ENCODE measurements around the gene AFDN. TPM values are rescaled to one million over a fixed set of nuclear protein-coding genes. Genes with fewer than 3 reads are reported as not detected.
"Not testable (repeated sequence)": the region's sequence is repeated elsewhere in the genome, so short reads cannot be mapped to it uniquely, and the experiment has no call there.

AFDN gene
- total RNA-seq, 1 donor: 13.1 TPM

DNA sequence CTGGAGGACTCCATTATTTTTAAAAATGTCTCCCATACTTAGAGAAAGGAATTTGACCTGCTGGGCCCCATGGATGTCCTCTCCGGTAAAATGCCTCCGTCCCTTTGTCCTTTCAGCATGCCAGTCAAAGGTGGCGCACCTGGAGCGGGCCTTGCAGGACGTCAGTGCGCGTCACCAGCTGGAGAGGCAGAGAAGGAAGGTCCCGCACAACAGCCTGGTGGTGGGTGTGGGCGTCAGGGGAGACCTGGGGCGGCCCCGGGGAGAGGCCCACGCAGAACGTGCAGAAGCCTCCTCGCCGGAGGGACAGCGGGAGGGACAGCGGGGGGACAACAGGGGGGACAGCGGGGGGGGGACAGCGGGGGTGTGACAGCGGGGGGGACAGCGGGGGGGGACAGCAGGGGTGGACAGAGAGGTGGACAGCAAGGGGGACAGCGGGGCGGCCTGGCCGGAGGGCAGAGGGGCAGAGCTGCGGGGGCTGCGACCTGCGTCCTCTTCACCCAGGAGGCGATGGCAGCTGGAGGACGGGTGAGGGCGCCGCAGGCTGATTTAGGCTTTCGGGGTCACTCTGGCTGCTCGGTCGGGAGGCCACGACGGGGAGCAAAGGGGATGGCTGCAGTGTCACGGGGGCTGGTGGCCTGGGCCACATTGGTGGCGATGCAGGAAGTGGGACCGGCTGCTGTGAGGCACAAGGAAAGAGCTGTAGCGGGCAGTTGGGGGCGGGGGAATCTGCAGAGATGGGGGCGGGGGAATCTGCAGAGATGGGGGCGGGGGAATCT, 169.9 kb downstream of the AFDN start:
- Histone ChIP-seq H3K4me1 (ENCODE audit: insufficient read depth, low read length) (no peaks in the 10 kb centered on the region), H3K9me3 (ENCODE audit: low read depth, low read length) (no peaks in the 10 kb centered on the region), H3K4me3 (ENCODE audit: low read length) (no peak overlapping the region), H3K27me3 (ENCODE audit: insufficient read depth, low read length) (no peaks in the 10 kb centered on the region)

GRCh38 chr6:167997642-167998041, 170.9 kb downstream of the AFDN start, which contains the start of gene KIF25:
TSS of gene KIF25 (plus strand) at chr6:167997671. CDS start at chr6:168029586, 31,915 bp downstream.
- Histone ChIP-seq H3K9me3 (ENCODE audit: low read depth, low read length) (no peaks in the 10 kb centered on the region), H3K4me1 (ENCODE audit: insufficient read depth, low read length) (no peaks in the 10 kb centered on the region), H3K27me3 (ENCODE audit: insufficient read depth, low read length) (no peaks in the 10 kb centered on the region), H3K4me3 (ENCODE audit: low read length) (no peak within 1 kb of the TSS)

DNA sequence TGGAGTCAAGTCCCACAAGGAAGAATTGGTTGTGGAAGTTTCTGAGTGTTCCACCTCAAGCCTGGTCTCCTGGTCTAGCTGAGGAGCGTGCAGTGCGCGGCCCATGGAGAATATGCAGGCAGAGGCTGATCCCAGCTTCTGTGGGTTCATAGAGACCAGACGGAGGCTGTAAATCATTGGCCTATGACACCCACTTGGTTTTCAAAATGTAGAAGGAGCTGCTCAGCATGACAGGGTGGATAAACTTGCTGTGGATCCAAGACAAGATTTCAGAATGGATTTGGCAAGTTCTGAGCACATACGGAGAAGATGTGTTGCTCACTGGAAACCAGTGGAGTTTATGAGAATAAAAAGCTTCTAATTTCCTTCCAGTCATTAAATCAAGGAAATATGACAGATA, 171.5 kb downstream of the AFDN start:
- Histone ChIP-seq H3K4me1 (ENCODE audit: insufficient read depth, low read length) (no peaks in the 10 kb centered on the region), H3K27me3 (ENCODE audit: insufficient read depth, low read length) (no peaks in the 10 kb centered on the region), H3K9me3 (ENCODE audit: low read depth, low read length) (no peaks in the 10 kb centered on the region), H3K4me3 (ENCODE audit: low read length) (no peak overlapping the region)

- Histone ChIP-seq H3K4me1 (ENCODE audit: insufficient read depth, low read length) (no peaks in the 10 kb centered on the region), H3K4me3 (ENCODE audit: low read length) (no peak overlapping the region), H3K9me3 (ENCODE audit: low read depth, low read length) (no peaks in the 10 kb centered on the region), H3K27me3 (ENCODE audit: insufficient read depth, low read length) (no peaks in the 10 kb centered on the region)
Observed at GRCh38 chr6:168000198-168001028, 173.7 kb downstream of the AFDN start.

GRCh38 chr6:168001029-168001332, 174.3 kb downstream of the AFDN start:
- H3K9me3 ChIP-seq (ENCODE audit: low read depth, low read length): no peaks in the 10 kb centered on the region
- H3K4me3 ChIP-seq (ENCODE audit: low read length): no peak overlapping the region
- no peaks in the 10 kb centered on the region for H3K27me3 ChIP-seq (ENCODE audit: insufficient read depth, low read length)
- no peaks in the 10 kb centered on the region for H3K4me1 ChIP-seq (ENCODE audit: insufficient read depth, low read length)

DNA sequence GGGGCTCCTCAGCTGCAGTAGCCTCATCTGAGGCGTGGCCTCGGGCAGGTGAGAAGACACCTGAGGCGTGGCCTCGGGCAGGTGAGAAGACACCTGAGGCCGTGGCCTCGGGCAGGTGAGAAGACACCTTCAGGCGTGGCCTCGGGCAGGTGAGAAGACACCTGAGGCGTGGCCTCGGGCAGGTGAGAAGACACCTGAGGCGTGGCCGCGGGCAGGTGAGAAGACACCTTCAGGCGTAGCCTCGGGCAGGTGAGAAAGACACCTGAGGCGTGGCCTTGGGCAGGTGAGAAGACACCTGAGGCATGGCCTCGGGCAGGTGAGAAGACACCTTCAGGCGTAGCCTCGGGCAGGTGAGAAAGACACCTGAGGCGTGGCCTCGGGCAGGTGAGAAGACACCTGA, 174.8 kb downstream of the AFDN start:
- not testable (repeated sequence) for H3K4me3 ChIP-seq (ENCODE audit: low read length); H3K4me1 ChIP-seq (ENCODE audit: insufficient read depth, low read length); H3K9me3 ChIP-seq (ENCODE audit: low read depth, low read length); H3K27me3 ChIP-seq (ENCODE audit: insufficient read depth, low read length)

- Histone ChIP-seq H3K4me1 (ENCODE audit: insufficient read depth, low read length) (no peaks in the 10 kb centered on the region), H3K4me3 (ENCODE audit: low read length) (no peak overlapping the region), H3K27me3 (ENCODE audit: insufficient read depth, low read length) (no peaks in the 10 kb centered on the region), H3K9me3 (ENCODE audit: low read depth, low read length) (no peaks in the 10 kb centered on the region)
Observed at GRCh38 chr6:168002804-168003203, 176.1 kb downstream of the AFDN start.

DNA sequence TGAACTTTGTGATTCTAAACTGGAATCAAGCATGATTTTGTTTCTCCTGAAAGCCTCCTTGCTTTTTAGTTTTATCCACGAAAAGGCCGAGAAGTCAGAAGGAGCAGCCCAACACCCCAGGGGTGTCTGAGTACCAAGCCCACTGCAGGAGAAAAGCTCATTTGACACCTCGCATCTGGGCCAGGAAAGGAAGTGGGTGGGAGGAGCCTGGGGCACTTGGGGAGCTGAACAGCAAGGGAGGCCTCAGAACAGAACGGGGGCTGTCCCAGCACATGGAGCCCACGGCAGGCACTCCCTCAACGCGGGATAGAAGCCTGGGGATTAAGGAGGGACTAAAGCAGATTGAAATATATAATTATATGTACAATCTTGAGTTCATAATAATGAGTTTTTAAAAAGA, 177.3 kb downstream of the AFDN start:
- no peaks in the 10 kb centered on the region for H3K9me3 ChIP-seq (ENCODE audit: low read depth, low read length)
- no peaks in the 10 kb centered on the region for H3K4me1 ChIP-seq (ENCODE audit: insufficient read depth, low read length)
- H3K4me3 ChIP-seq (ENCODE audit: low read length): no peak overlapping the region
- no peaks in the 10 kb centered on the region for H3K27me3 ChIP-seq (ENCODE audit: insufficient read depth, low read length)

DNA sequence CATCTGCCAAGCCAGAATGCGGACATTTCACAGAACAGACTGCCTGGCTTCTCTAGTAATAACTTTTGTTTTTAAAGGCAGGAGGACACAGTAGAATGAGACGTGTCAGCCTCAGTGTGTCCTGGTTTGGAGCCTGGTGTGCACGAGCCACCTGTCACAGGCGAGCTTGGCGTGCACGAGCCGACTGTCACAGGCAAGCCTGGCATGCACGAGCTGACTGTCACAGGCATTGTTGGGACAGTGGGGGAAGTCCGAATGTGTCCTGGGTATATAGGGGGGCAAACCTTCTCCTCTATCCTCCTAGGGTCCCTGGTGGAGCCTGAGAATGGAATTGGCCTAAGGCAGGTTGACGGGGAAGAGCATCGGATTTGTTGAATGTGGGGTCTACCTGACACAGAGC, 178.2 kb downstream of the AFDN start:
- Histone ChIP-seq H3K9me3 (ENCODE audit: low read depth, low read length) (no peaks in the 10 kb centered on the region), H3K4me1 (ENCODE audit: insufficient read depth, low read length) (no peaks in the 10 kb centered on the region), H3K27me3 (ENCODE audit: insufficient read depth, low read length) (no peaks in the 10 kb centered on the region), H3K4me3 (ENCODE audit: low read length) (no peak overlapping the region)

DNA sequence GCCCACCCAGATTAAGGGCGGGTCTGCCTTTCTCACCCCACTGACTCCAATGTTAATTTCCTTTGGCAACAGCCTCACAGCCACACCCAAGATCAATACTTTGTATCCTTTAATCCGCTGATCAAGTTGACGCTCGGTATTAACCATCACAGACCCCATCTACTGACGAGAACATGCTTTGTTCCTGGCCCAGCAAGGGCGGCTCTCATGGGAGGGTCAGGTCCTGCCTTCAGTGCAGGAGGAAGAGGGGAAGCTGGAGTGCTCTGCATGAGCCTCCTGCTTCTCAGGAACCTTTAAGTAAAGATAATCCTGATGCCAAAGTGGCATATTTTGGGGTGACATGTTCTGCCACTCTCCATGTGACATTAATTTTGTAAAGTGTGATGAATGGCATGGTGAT, 179.1 kb downstream of the AFDN start:
- Histone ChIP-seq H3K4me3 (ENCODE audit: low read length) (no peak overlapping the region), H3K9me3 (ENCODE audit: low read depth, low read length) (peaks cover 4% of the 10 kb centered on the region), H3K4me1 (ENCODE audit: insufficient read depth, low read length) (no peaks in the 10 kb centered on the region), H3K27me3 (ENCODE audit: insufficient read depth, low read length) (no peaks in the 10 kb centered on the region)

- H3K4me1 ChIP-seq (ENCODE audit: insufficient read depth, low read length): no peaks in the 10 kb centered on the region
- no peaks in the 10 kb centered on the region for H3K27me3 ChIP-seq (ENCODE audit: insufficient read depth, low read length)
- peaks cover 21% of the 10 kb centered on the region for H3K9me3 ChIP-seq (ENCODE audit: low read depth, low read length)
- H3K4me3 ChIP-seq (ENCODE audit: low read length): no peak overlapping the region
Observed at GRCh38 chr6:168007592-168008338, 181.1 kb downstream of the AFDN start.

DNA sequence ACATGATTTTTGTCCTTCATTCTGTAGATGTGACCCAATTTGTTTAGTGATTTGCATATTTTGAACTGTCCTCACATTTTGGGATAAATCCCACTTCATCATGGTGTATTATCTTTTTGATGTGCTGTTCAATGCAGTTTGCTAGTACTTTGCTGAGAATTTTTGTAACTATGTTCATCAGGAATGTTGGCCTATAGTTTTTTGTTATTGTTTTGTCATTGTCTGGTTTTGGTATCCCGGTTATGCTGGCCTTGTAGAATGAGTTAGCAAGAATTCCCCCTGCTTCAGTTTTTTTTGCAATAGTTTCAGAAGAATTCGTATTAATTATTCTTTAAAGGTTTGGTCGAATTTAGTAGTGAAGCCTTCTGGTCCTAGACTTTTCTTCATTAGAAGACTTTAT, 182.6 kb downstream of the AFDN start:
- H3K27me3 ChIP-seq (ENCODE audit: insufficient read depth, low read length): no peaks in the 10 kb centered on the region
- no peaks in the 10 kb centered on the region for H3K4me1 ChIP-seq (ENCODE audit: insufficient read depth, low read length)
- no peak overlapping the region for H3K4me3 ChIP-seq (ENCODE audit: low read length)
- H3K9me3 ChIP-seq (ENCODE audit: low read depth, low read length): peaks cover 21% of the 10 kb centered on the region

- H3K4me1 ChIP-seq (ENCODE audit: insufficient read depth, low read length): no peaks in the 10 kb centered on the region
- no peak overlapping the region for H3K4me3 ChIP-seq (ENCODE audit: low read length)
- peaks cover 21% of the 10 kb centered on the region for H3K9me3 ChIP-seq (ENCODE audit: low read depth, low read length)
- H3K27me3 ChIP-seq (ENCODE audit: insufficient read depth, low read length): no peaks in the 10 kb centered on the region
Observed at GRCh38 chr6:168011291-168011690, 184.6 kb downstream of the AFDN start.

DNA sequence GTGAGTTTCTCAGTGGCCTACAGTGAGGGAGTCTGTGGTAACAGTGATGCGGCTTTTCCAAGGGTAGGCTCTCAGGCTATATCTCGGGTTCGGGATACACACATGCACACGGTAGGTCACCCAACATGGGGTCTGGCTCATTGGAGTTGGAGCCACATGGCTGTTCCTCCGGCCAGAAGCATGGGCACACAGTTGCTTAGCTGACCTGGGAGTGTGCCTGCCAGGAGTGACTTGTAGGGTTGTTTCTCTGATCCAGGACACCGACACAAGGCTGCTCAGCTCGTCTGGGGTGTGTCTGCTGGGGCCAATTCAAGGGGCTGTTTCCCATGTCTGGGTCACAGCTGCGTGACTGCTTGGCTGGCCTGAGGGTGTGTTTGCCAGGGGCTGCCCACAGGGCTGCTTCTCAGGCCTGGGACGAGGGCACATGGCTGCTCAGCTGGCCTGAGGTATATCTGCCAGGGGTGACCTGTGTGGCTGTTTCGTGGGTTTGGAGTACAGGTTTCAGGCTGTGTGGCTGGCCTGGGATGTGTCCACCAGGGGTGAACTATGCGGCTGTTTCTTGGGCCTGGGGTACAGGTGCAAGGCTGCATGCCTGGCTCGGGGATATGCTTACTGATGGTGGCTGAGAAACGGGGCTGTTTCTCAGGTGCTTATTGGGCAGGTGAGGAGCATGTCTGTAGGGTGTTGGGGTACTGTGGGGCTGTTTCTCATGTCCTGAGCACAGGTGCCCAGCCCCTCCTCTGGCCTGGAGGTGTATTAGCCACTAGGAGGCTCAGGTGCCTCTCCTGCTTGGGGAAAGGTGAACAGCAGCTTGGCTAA, 185.9 kb downstream of the AFDN start:
- Histone ChIP-seq H3K27me3 (ENCODE audit: insufficient read depth, low read length) (no peaks in the 10 kb centered on the region), H3K9me3 (ENCODE audit: low read depth, low read length) (peaks cover 21% of the 10 kb centered on the region), H3K4me1 (ENCODE audit: insufficient read depth, low read length) (no peaks in the 10 kb centered on the region), H3K4me3 (ENCODE audit: low read length) (no peak overlapping the region)
